Neural progenitor cell (in vitro differentiated cells): ENCODE data around the gene TCF7L2.

Experiments
- CTCF ChIP-seq: fragments of 200-600 bp; sonication (generic); IDR thresholded peaks from 2 replicates; pipeline ENCODE4 v1.5.1; 2017; ENCODE audit warnings: antibody characterized with exemption, mild to moderate bottlenecking
- EZH2 ChIP-seq: fragments of 200-600 bp; sonication (generic); IDR thresholded peaks from 2 replicates; pipeline ENCODE4 v1.6.1; 2017; ENCODE audit warnings: antibody characterized with exemption, mild to moderate bottlenecking, moderate library complexity
- EZH2phosphoT487 ChIP-seq: fragments of 200-600 bp; sonication (generic); IDR thresholded peaks from 2 replicates; pipeline ENCODE4 v1.6.1; 2017; ENCODE audit warnings: antibody characterized with exemption

GRCh38 chr10:112981553-112981952 lies 31.5 kb downstream of the TCF7L2 start:
- TF ChIP-seq CTCF, result no peak
- no peak for TF ChIP-seq EZH2
- TF ChIP-seq EZH2phosphoT487, result no peak
